GM15510 (cell line): ENCODE results near the gene TMEM255B.

ENCODE experiments used
- POLR2A ChIP-seq: IDR thresholded peaks from 3 replicates; pipeline ENCODE4 v1.6.1; 2011; ENCODE audit warnings: borderline replicate concordance; ENCODE audit not compliant: insufficient read length; ENCODE audit errors: extremely low read depth

The TMEM255B gene

GRCh38 chr13:113756441-113757097 is 2.5 kb upstream of the TMEM255B start:
- no peak for TF ChIP-seq POLR2A

GRCh38 chr13:113759525-113760137 is 605 bp downstream of the TMEM255B start:
- TF ChIP-seq POLR2A, result no peak

- TF ChIP-seq POLR2A, result no peak
These were observed 2.1 kb downstream of the TMEM255B start for GRCh38 chr13:113761136-113761535.

- no peak for TF ChIP-seq POLR2A
These were observed 3.0 kb downstream of the TMEM255B start for GRCh38 chr13:113762075-113762474.

GRCh38 chr13:113762538-113762937 is 3.5 kb downstream of the TMEM255B start:
- TF ChIP-seq POLR2A, result no peak

- no peak for TF ChIP-seq POLR2A
These were observed 4.2 kb downstream of the TMEM255B start for GRCh38 chr13:113763254-113763653.

GRCh38 chr13:113763961-113764792 is 5.2 kb downstream of the TMEM255B start:
- no peak for TF ChIP-seq POLR2A

GRCh38 chr13:113764793-113765563 is 6.0 kb downstream of the TMEM255B start:
- no peak for TF ChIP-seq POLR2A

GRCh38 chr13:113765564-113765910 is 6.5 kb downstream of the TMEM255B start:
- no peak for TF ChIP-seq POLR2A

GRCh38 chr13:113766035-113766800 is 7.2 kb downstream of the TMEM255B start:
- TF ChIP-seq POLR2A, result no peak

- TF ChIP-seq POLR2A, result no peak
These were observed 8.3 kb downstream of the TMEM255B start for GRCh38 chr13:113767366-113767765.

GRCh38 chr13:113768018-113768905 is 9.2 kb downstream of the TMEM255B start:
- TF ChIP-seq POLR2A, result no peak

GRCh38 chr13:113769106-113769505 is 10.1 kb downstream of the TMEM255B start:
- no peak for TF ChIP-seq POLR2A
